MCF 10A (cell line): Measurements from ENCODE around the gene PLEKHA4. TPM values are rescaled to one million over a fixed set of nuclear protein-coding genes. Genes with fewer than 3 reads are reported as not detected.
A peak's percentile ranks its signal among the peaks of the same experiment; 100 is the strongest.

Source experiments
- BruUV-seq: library from RNA; stranded (reverse); fragments of 400-500 nt; replicated peaks from 2 replicates; lab custom pipeline; 2021; lab: Mats Ljungman, UMichigan
- CTCF ChIA-PET: fragments of 300-600 bp; sonication (Branson Sonifier 250); formaldehyde crosslinking; extraction: SDS; loops from one replicate; lab custom pipeline; 2021; ENCODE audit warnings: antibody characterized with exemption, inconsistent platforms; lab: Yijun Ruan, JAX
- POLR2A ChIA-PET: fragments of 300-600, 350-650 bp; sonication (Branson Sonifier 250); formaldehyde crosslinking; extraction: SDS; loops from one replicate; lab custom pipeline; 2020; ENCODE audit warnings: antibody characterized with exemption, inconsistent platforms; lab: Yijun Ruan, JAX
- DNase-seq: peaks from one replicate; pipeline ENCODE4 v3.0.0-alpha.2; 2018; ENCODE audit not compliant: unreplicated experiment
- H3K27ac Mint-ChIP-seq: one replicate; pipeline ENCODE4 v1.8.0; 2022; ENCODE audit warnings: mild to moderate bottlenecking, low read depth, mixed read lengths; ENCODE audit not compliant: unreplicated experiment
- H3K27me3 Mint-ChIP-seq: one replicate; pipeline ENCODE4 v1.8.0; 2022; ENCODE audit warnings: mixed read lengths; ENCODE audit not compliant: insufficient read depth, unreplicated experiment
- H3K36me3 Mint-ChIP-seq: one replicate; pipeline ENCODE4 v1.8.0; 2022; ENCODE audit warnings: mild to moderate bottlenecking, moderate library complexity, mixed read lengths; ENCODE audit not compliant: insufficient read depth, unreplicated experiment
- H3K4me1 Mint-ChIP-seq: one replicate; pipeline ENCODE4 v1.8.0; 2022; ENCODE audit warnings: mixed read lengths; ENCODE audit not compliant: insufficient read depth, unreplicated experiment
- H3K4me3 Mint-ChIP-seq: one replicate; pipeline ENCODE4 v1.8.0; 2022; ENCODE audit warnings: mild to moderate bottlenecking, moderate library complexity, mixed read lengths; ENCODE audit not compliant: unreplicated experiment
- H3K9me3 Mint-ChIP-seq: one replicate; pipeline ENCODE4 v1.8.0; 2022; ENCODE audit warnings: mixed read lengths; ENCODE audit not compliant: unreplicated experiment
- intact Hi-C: fragments of 100-400 bp; cut with micrococcal nuclease; formaldehyde crosslinking; loops from 2 replicates; pipeline ENCODE4 v1.14.1; 2022
- total RNA-seq: library from RNA; stranded (reverse); gene quantifications from 2 replicates; pipeline ENCODE4 v1.2.3, GENCODE V29; 2022
- TF ChIP-seq, protein P1 (sequence below): fragments of 200-600 bp; IDR thresholded peaks from one replicate; pipeline ENCODE4 v1.8.0; 2022; ENCODE audit warnings: antibody characterized with exemption, mild to moderate bottlenecking; ENCODE audit not compliant: unreplicated experiment

PLEKHA4 gene
- total RNA-seq, 1 experiment from 2014 or later = 11.9 TPM

DNA sequence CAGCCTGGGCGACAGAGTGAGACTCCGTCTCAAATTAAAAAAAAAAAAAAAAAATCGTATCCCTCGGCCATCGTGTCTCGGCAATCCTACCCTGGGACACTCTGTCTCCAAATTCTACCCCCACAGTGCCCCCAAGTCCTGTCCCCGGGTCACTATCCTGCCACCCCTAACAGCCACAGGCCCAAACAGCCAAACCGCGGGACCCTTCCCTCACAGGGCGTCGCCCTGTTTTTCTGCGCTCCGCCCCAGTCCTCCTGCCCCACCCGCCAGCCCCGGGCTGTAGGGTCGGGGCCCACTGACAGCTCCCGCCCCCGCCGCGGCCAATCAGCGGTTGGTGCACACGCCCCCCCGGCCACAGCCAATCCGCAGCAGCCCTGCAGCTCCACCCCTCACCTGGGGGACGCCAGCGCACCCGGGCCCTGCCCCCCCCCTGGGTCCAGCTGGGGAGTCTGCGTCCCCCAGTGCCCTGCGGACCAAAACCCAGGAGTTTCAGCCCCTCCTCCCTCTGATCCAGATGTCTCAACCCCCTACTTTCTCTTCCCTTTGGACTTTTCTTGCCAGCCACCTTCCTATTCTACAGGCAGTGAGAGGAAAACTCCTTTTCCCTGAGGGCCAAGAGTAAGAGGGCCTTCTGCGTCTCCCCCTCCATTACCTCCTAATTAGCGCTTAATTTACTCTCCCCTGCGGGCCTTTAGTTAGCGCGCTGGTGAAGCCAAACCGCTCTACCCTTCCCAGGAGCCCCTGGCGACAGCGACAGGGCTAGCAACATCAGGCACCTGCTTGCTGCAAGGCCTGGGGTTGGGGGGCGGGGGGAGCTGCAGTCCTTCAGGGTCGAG lies 56.1 kb downstream of the PLEKHA4 start:
- H3K36me3 Mint-ChIP-seq = peaks cover 17% of the 10 kb centered on the region
- TF ChIP-seq, protein P1, sequence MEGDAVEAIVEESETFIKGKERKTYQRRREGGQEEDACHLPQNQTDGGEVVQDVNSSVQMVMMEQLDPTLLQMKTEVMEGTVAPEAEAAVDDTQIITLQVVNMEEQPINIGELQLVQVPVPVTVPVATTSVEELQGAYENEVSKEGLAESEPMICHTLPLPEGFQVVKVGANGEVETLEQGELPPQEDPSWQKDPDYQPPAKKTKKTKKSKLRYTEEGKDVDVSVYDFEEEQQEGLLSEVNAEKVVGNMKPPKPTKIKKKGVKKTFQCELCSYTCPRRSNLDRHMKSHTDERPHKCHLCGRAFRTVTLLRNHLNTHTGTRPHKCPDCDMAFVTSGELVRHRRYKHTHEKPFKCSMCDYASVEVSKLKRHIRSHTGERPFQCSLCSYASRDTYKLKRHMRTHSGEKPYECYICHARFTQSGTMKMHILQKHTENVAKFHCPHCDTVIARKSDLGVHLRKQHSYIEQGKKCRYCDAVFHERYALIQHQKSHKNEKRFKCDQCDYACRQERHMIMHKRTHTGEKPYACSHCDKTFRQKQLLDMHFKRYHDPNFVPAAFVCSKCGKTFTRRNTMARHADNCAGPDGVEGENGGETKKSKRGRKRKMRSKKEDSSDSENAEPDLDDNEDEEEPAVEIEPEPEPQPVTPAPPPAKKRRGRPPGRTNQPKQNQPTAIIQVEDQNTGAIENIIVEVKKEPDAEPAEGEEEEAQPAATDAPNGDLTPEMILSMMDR = no peak
- peak; percentile 76 for DNase-seq
- peak overlapping the region; percentile 75 for H3K4me3 Mint-ChIP-seq
- H3K4me1 Mint-ChIP-seq = peaks cover 38% of the 10 kb centered on the region
- no TSS peak for BruUV-seq
- H3K9me3 Mint-ChIP-seq = no peaks in the 10 kb centered on the region
- ChIA-PET POLR2A (interaction anchor here (0.7 to 4.4 kb wide), 4 partner anchors 18 to 196 kb away, joined by 3 to 32 read pairs (median 10); partner anchors contain the start of genes GYS1, PPP1R15A and RUVBL2), CTCF (interaction anchor here (0.5 to 1.5 kb wide), 3 partner anchors 17 to 161 kb away, joined by 4 to 5 read pairs (median 4); no protein-coding TSS in a partner anchor)
- intact Hi-C loops = no loop called here
- H3K27me3 Mint-ChIP-seq = no peaks in the 10 kb centered on the region
- H3K27ac Mint-ChIP-seq = peak overlapping the region; percentile 51

DNA sequence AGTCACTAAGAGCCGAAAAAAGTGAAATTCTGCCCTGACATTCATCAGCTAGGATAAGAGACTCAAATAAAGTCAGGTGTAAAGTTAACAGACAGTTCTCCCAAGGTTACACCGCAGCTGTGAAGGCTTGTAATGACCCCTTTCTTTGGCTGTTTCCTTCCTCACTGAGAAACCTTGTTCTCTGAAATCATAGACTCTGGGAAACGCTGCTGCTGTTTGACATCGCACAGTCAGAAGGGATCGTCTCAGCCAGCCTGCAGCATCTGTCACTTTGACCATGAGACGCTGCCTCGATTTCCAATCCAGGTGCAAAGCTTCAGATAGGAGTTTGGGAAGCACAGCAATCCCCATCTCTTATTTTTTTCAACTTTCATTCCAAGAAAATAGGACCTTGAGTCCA lies 58.3 kb downstream of the PLEKHA4 start:
- ChIA-PET POLR2A (interaction anchor here (0.9 to 4.4 kb wide), 8 partner anchors 9 to 184 kb away, joined by 3 to 32 read pairs (median 7); partner anchors contain the start of genes GYS1, PPP1R15A and RUVBL2), CTCF (interaction anchor here (0.5 to 1.7 kb wide), 5 partner anchors 15 to 165 kb away, joined by 3 to 4 read pairs (median 4); partner anchors contain the start of gene HSD17B14)
- Mint-ChIP-seq H3K27me3 (no peaks in the 10 kb centered on the region), H3K4me3 (peak overlapping the region; percentile 75), H3K36me3 (peaks cover 17% of the 10 kb centered on the region), H3K4me1 (peaks cover 35% of the 10 kb centered on the region), H3K9me3 (no peaks in the 10 kb centered on the region), H3K27ac (peak overlapping the region; percentile 78)
- TF ChIP-seq, protein P1 = no peak
- intact Hi-C loops = no loop called here
- no peak for DNase-seq
- BruUV-seq = TSS peak; percentile 57

DNA sequence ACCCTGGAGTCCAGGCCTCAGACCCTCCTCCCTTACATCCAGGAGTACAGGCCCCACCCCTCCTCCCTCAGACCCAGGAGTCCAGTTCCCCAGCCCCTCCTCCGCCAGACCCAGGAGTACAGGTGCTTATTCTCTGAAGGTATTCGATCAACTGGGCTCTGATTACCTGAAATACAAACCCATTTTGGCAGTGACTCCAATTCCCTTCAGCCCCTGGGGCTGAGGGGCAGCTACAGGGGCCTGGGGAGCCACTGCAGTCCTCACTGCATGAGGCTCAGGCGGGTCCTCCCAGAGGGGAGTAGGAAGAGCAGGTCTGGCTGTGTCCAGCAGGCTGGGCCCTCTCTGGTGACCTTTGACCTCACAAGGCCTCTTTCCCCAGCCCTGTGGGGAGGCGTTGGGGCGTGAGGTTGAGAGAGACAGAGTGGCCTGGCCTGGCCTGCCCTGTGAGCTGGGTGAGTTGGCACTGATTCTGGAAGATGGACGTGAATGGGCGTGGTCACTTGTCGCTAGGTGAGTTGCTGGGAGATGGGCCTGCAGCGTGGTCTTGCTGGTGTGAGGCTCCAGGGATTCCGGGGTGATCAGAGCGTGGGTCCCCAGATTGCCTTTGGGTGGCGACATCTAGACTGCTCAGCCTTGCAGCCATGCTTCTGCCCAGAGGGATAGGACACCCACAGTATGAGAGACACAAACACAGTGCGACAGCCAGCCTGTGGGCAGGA lies 60.7 kb downstream of the PLEKHA4 start:
- Mint-ChIP-seq H3K36me3 (peaks cover 24% of the 10 kb centered on the region), H3K9me3 (no peaks in the 10 kb centered on the region), H3K27me3 (no peaks in the 10 kb centered on the region), H3K4me1 (peaks cover 33% of the 10 kb centered on the region), H3K4me3 (no peak overlapping the region), H3K27ac (no peak overlapping the region)
- intact Hi-C loops = no loop called here
- TF ChIP-seq, protein P1 = no peak
- no peak for DNase-seq
- BruUV-seq = no TSS peak
- ChIA-PET CTCF (interaction anchor here (0.6 to 1.7 kb wide), 8 partner anchors 9 to 1955 kb away, joined by 3 to 11 read pairs (median 3); no protein-coding TSS in a partner anchor), POLR2A (interaction anchor here (0.6 to 4.4 kb wide), 5 partner anchors 13 to 257 kb away, joined by 3 to 32 read pairs (median 3); partner anchors contain the start of genes HSD17B14 and PPP1R15A)
